ENCODE data around the gene ARHGAP31.

DNA sequence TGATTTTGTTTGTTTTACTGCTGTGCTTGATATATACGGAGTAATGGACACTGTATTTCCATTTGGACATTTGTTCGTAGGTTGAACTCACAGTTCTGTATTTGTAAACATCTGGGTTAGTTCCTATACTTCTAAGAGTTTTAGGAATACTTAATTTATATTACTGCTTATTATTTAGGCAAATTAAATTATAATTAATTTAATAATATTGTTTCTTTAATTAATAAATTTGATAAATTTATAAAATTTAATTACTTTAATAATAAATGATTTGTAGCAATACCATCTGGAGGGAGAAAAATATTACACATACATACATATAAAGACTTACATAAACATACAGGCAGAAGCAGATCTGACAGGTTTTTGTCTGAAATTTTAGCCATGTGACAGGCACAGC, 39.0 kb upstream of the ARHGAP31 start:
- TF ChIP-seq CTCF (conservative IDR thresholded peaks at IDR 0.05 in 1 of 2, IDR thresholded peaks at IDR 0.05 in 1 of 2; ENCODE audit: extremely low read depth in 1 of 2, insufficient read depth in 1 of 2, low read depth in 1 of 2, low read length in 2 of 2) (no peak), EZH2 (IDR thresholded peaks at IDR 0.05; ENCODE audit: borderline replicate concordance, low read length) (no peak)

All from mammary epithelial cell (primary cell).